IMR-90 (cell line): ENCODE measurements around the gene ZNF888. TPM values are rescaled to one million over a fixed set of nuclear protein-coding genes. Genes with fewer than 3 reads are reported as not detected.
"Not testable (repeated sequence)": the region's sequence is repeated elsewhere in the genome, so short reads cannot be mapped to it uniquely, and the experiment has no call there.

Source experiments
- ATAC-seq: fragments of 200-7000 bp; cut with Tn5 transposase; 2 replicates; pipeline ENCODE4 v1.9.1; 2020; ENCODE audit warnings: low read depth, mild to moderate bottlenecking, moderate library complexity
- BruUV-seq: library from RNA; stranded (reverse); fragments of 400-500 nt; replicated peaks from 2 replicates; lab custom pipeline; 2021; lab: Mats Ljungman, UMichigan
- CTCF ChIA-PET: fragments of 300-600 bp; formaldehyde crosslinking; extraction: SDS; loops from one replicate; lab custom pipeline; 2021; ENCODE audit warnings: antibody characterized with exemption; lab: Yijun Ruan, JAX
- POLR2A ChIA-PET: fragments of 300-600 bp; sonication (Branson Sonifier 250); formaldehyde crosslinking; loops from one replicate; lab custom pipeline; 2022; ENCODE audit warnings: antibody characterized with exemption; ENCODE audit not compliant: unreplicated experiment; lab: Charles Lee
- DNase-seq: peaks from one replicate; pipeline ENCODE4 v3.0.0; 2013
- H2AFZ ChIP-seq: replicated peaks from 2 replicates; pipeline ENCODE3; 2013; ENCODE audit warnings: low read length, mild to moderate bottlenecking; ENCODE audit not compliant: poor library complexity
- H2AK5ac ChIP-seq: 2 replicates; pipeline ENCODE4 v1.6.1; 2013; ENCODE audit warnings: low read depth, low read length, inconsistent platforms
- H2AK9ac ChIP-seq: replicated peaks from 2 replicates; pipeline ENCODE3; 2013; ENCODE audit warnings: mild to moderate bottlenecking, low read depth, low read length, moderate library complexity; ENCODE audit not compliant: poor library complexity
- H2BK120ac ChIP-seq: 2 replicates; pipeline ENCODE4 v1.6.1; 2013; ENCODE audit warnings: low read depth, low read length, inconsistent platforms
- H2BK15ac ChIP-seq: 3 replicates; pipeline ENCODE4 v1.6.1; 2013; ENCODE audit warnings: low read depth, low read length, inconsistent platforms
- H2BK20ac ChIP-seq: 2 replicates; pipeline ENCODE4 v1.6.1; 2013; ENCODE audit warnings: low read depth, mild to moderate bottlenecking, inconsistent platforms, low read length, moderate library complexity
- H2BK5ac ChIP-seq: 2 replicates; pipeline ENCODE4 v1.6.1; 2013; ENCODE audit warnings: mild to moderate bottlenecking, low read depth, low read length, inconsistent platforms; ENCODE audit not compliant: poor library complexity, severe bottlenecking
- H3K14ac ChIP-seq: replicated peaks from 2 replicates; pipeline ENCODE4 v1.6.1; 2013; ENCODE audit warnings: low read depth, low read length, inconsistent platforms
- H3K18ac ChIP-seq: 2 replicates; pipeline ENCODE4 v1.6.1; 2013; ENCODE audit warnings: low read depth, low read length, control low read depth
- H3K23ac ChIP-seq: 2 replicates; pipeline ENCODE4 v1.6.1; 2013; ENCODE audit warnings: low read depth, low read length, inconsistent platforms
- H3K27ac ChIP-seq: 2 replicates; pipeline ENCODE4 v1.5.1; 2013; ENCODE audit warnings: mild to moderate bottlenecking, control low read depth, low read length; ENCODE audit not compliant: insufficient read depth
- H3K27me3 ChIP-seq: 2 replicates; pipeline ENCODE4 v1.6.1; 2013; ENCODE audit warnings: low read length; ENCODE audit not compliant: control insufficient read depth, insufficient read depth
- H3K36me3 ChIP-seq: 2 replicates; pipeline ENCODE4 v1.6.1; 2013; ENCODE audit warnings: low read length, mixed read lengths; ENCODE audit not compliant: control insufficient read depth, insufficient read depth
- H3K4ac ChIP-seq: 2 replicates; pipeline ENCODE4 v1.6.1; 2013; ENCODE audit warnings: low read depth, low read length, inconsistent platforms
- H3K4me1 ChIP-seq: 2 replicates; pipeline ENCODE4 v1.6.1; 2013; ENCODE audit warnings: low read length, mixed read lengths; ENCODE audit not compliant: control insufficient read depth, insufficient read depth
- H3K4me2 ChIP-seq: 2 replicates; pipeline ENCODE4 v1.6.1; 2013; ENCODE audit warnings: low read depth, mild to moderate bottlenecking, control low read depth, low read length, moderate library complexity
- H3K4me3 ChIP-seq: 2 replicates; pipeline ENCODE4 v1.5.1; 2013; ENCODE audit warnings: low read depth, mild to moderate bottlenecking, control low read depth, low read length, moderate library complexity; ENCODE audit not compliant: insufficient read depth
- H3K56ac ChIP-seq: 2 replicates; pipeline ENCODE4 v1.6.1; 2013; ENCODE audit warnings: low read length, inconsistent platforms; ENCODE audit not compliant: insufficient read depth; ENCODE audit errors: extremely low read depth
- H3K79me1 ChIP-seq, 2 experiments: 2 replicates each; pipeline ENCODE4 v1.6.1; 2013; ENCODE audit warnings: low read length in 2 of 2, inconsistent platforms in 1 of 2, low read depth in 1 of 2
- H3K9ac ChIP-seq: 2 replicates; pipeline ENCODE4 v1.6.1; 2013; ENCODE audit warnings: low read depth, low read length, control low read depth
- H3K9me1 ChIP-seq: 2 replicates; pipeline ENCODE4 v1.6.1; 2013; ENCODE audit warnings: low read length, inconsistent platforms; ENCODE audit not compliant: insufficient read depth
- H3K9me3 ChIP-seq: 2 replicates; pipeline ENCODE4 v1.6.1; 2013; ENCODE audit warnings: low read length; ENCODE audit not compliant: control insufficient read depth, insufficient read depth
- H4K20me1 ChIP-seq: 2 replicates; pipeline ENCODE4 v1.6.1; 2013; ENCODE audit warnings: low read length, inconsistent platforms; ENCODE audit not compliant: insufficient read depth
- H4K5ac ChIP-seq: 2 replicates; pipeline ENCODE4 v1.6.1; 2013; ENCODE audit warnings: mild to moderate bottlenecking, low read depth, low read length, control low read depth
- H4K8ac ChIP-seq, 2 experiments: 2 replicates each; pipeline ENCODE4 v1.6.1; 2013; ENCODE audit warnings: low read depth in 2 of 2, low read length in 2 of 2, control low read depth in 1 of 2, inconsistent platforms in 1 of 2
- H4K91ac ChIP-seq: 2 replicates; pipeline ENCODE4 v1.6.1; 2013; ENCODE audit warnings: low read depth, low read length, inconsistent platforms; ENCODE audit not compliant: insufficient read depth
- WGBS, 2 experiments: methylation state at CpG; one replicate each; pipeline versions ENCODE4 v1.1.5 to v1.1.7; 2013; ENCODE audit warnings: missing lambda C conversion rate in 2 of 2; ENCODE audit not compliant: insufficient read length in 1 of 2; ENCODE audit errors: extremely low coverage in 2 of 2; 5-methylcytosine and 5-hydroxymethylcytosine counted together
- dilution Hi-C: fragments of 300-500 bp; cut with HindIII; formaldehyde crosslinking; loops from one replicate; pipeline ENCODE4 v1.14.3; 2018; ENCODE audit warnings: low sequenced_read_pairs; ENCODE audit not compliant: unreplicated experiment
- in situ Hi-C: fragments of 300-500 bp; cut with MboI; formaldehyde crosslinking; loops from 3 replicates; pipeline ENCODE4 v1.14.3; 2019; ENCODE audit warnings: low sequenced_read_pairs, inconsistent platforms, mixed read lengths
- intact Hi-C: fragments of 100-400 bp; cut with micrococcal nuclease; formaldehyde crosslinking; loops from 2 replicates; pipeline ENCODE4 v1.10.0; 2022
- polyA plus RNA-seq, 3 experiments: library from polyadenylated mRNA; depleted of rRNA; stranded (reverse); fragments of >200 nt; gene quantifications; 2 replicates each; pipeline ENCODE4 v1.2.3, GENCODE V29; 2012; ENCODE audit warnings: low replicate concordance in 1 of 3
- total RNA-seq: library from RNA; depleted of rRNA; stranded (reverse); fragments of >200 nt; gene quantifications from 2 replicates; pipeline ENCODE4 v1.2.3, GENCODE V29; 2012

Gene ZNF888
- total and polyA plus RNA-seq, 2 of the 4 experiments (the other 2 are of a cell fraction), result 0.82 to 6.1 TPM

- H3K36me3 ChIP-seq, in situ Hi-C loops, H3K9me3 ChIP-seq, H2BK5ac ChIP-seq, DNase-seq, H2AK5ac ChIP-seq, H4K20me1 ChIP-seq, H3K27me3 ChIP-seq, dilution Hi-C loops, H3K4me1 ChIP-seq, H3K18ac ChIP-seq, H2BK120ac ChIP-seq, H4K5ac ChIP-seq, H3K9me1 ChIP-seq, H4K91ac ChIP-seq, H3K27ac ChIP-seq, H2BK15ac ChIP-seq, BruUV-seq, intact Hi-C loops, H3K4ac ChIP-seq, H3K56ac ChIP-seq, H2AFZ ChIP-seq, H2AK9ac ChIP-seq, H2BK20ac ChIP-seq, H3K23ac ChIP-seq, ATAC-seq, CTCF ChIA-PET: not testable (repeated sequence)
- 0 out of 2 replicates have a peak overlapping the region, but pooled peaks have one; percentile 3 for H3K14ac ChIP-seq
- H4K8ac ChIP-seq, result peak overlapping the region in 1 of 2 experiments; percentile 94; a peak in 1 of 4 replicates
- peak overlapping the region; percentile 74 for H3K4me3 ChIP-seq
- WGBS, 2 experiments, result 83% methylated on average over 1 of the region's 2 CpGs; no CpG with 5 or more reads in 1 of the 2 experiments
- POLR2A ChIA-PET, result interaction anchor here (0.6 kb wide), 1 partner anchor 21 kb away, joined by 4 read pairs; no protein-coding TSS in a partner anchor
- peaks cover 6 to 12% of the 10 kb centered on the region in 2 experiments; a peak in 2 of 4 replicates for H3K79me1 ChIP-seq
- peak overlapping the region; percentile 51 for H3K4me2 ChIP-seq
- peak overlapping the region; percentile 73; the same call in 1 of the 2 replicates for H3K9ac ChIP-seq
Measured at GRCh38 chr19:52941523-52941922, 18.3 kb upstream of the ZNF888 start.

GRCh38 chr19:52940905-52941304 is 17.7 kb upstream of the ZNF888 start:
- H4K5ac ChIP-seq, H3K14ac ChIP-seq, H3K9ac ChIP-seq, H3K4me2 ChIP-seq, H2BK20ac ChIP-seq, H4K8ac ChIP-seq, H3K4me1 ChIP-seq, H3K23ac ChIP-seq, H4K20me1 ChIP-seq, H3K4me3 ChIP-seq, H2AK5ac ChIP-seq, H3K27ac ChIP-seq, H3K9me1 ChIP-seq, H3K36me3 ChIP-seq, H4K91ac ChIP-seq, H3K27me3 ChIP-seq, H2BK15ac ChIP-seq, dilution Hi-C loops, ATAC-seq, DNase-seq, H3K18ac ChIP-seq, intact Hi-C loops, H2AK9ac ChIP-seq, H3K4ac ChIP-seq, H3K9me3 ChIP-seq, H3K56ac ChIP-seq, CTCF ChIA-PET, H2BK120ac ChIP-seq, in situ Hi-C loops, H2BK5ac ChIP-seq, BruUV-seq, H2AFZ ChIP-seq: not testable (repeated sequence)
- peaks cover 12 to 18% of the 10 kb centered on the region in 2 experiments; a peak in 2 of 4 replicates for H3K79me1 ChIP-seq
- POLR2A ChIA-PET, result interaction anchor here (0.6 kb wide), 1 partner anchor 21 kb away, joined by 4 read pairs; no protein-coding TSS in a partner anchor
- 100% methylated on average over 1 of the region's 5 CpGs; no CpG with 5 or more reads in 1 of the 2 experiments for WGBS, 2 experiments
